ENCODE measurements around the gene CAMK2B.

Gene CAMK2B

GRCh38 chr7:44191171-44191570, 134.2 kb downstream of the CAMK2B start:
- H3K4me3 ChIP-seq (ENCODE audit: low read depth, low read length, poor library complexity, severe bottlenecking) = no peak overlapping the region
- peaks cover 9% of the 10 kb centered on the region; the same call in 1 of the 2 replicates for H3K27me3 ChIP-seq (ENCODE audit: insufficient read depth, low read length)
- H3K36me3 ChIP-seq (ENCODE audit: insufficient read depth, low read length) = no peaks in the 10 kb centered on the region; the same call in 1 of the 2 replicates
- TF ChIP-seq CTCF (IDR thresholded peaks at IDR 0.05; ENCODE audit: low read length) (no peak), EZH2 (IDR thresholded peaks at IDR 0.05; ENCODE audit: borderline replicate concordance, low read length) (no peak)
- no peaks in the 10 kb centered on the region for H3K9me3 ChIP-seq (ENCODE audit: low read length)
- H3K9me2 ChIP-seq (ENCODE audit: low read depth, low read length) = no peaks in the 10 kb centered on the region
- no peaks in the 10 kb centered on the region for H3K4me1 ChIP-seq (ENCODE audit: insufficient read depth, low read length, severe bottlenecking)
- H4K20me1 ChIP-seq (ENCODE audit: insufficient read depth, low read length) = no peaks in the 10 kb centered on the region
- no peak overlapping the region for H3K4me2 ChIP-seq (ENCODE audit: low read length)
- H3F3A ChIP-seq (ENCODE audit: insufficient read depth, low read length) = no peaks in the 10 kb centered on the region
- H3K79me2 ChIP-seq (ENCODE audit: insufficient read depth, low read length) = no peaks in the 10 kb centered on the region
- no peak overlapping the region for H3K9ac ChIP-seq (ENCODE audit: low read length)
- H2AFZ ChIP-seq (ENCODE audit: low read length) = no peak overlapping the region
- H3K27ac ChIP-seq (ENCODE audit: low read depth, low read length, poor library complexity, severe bottlenecking) = no peak overlapping the region

DNA sequence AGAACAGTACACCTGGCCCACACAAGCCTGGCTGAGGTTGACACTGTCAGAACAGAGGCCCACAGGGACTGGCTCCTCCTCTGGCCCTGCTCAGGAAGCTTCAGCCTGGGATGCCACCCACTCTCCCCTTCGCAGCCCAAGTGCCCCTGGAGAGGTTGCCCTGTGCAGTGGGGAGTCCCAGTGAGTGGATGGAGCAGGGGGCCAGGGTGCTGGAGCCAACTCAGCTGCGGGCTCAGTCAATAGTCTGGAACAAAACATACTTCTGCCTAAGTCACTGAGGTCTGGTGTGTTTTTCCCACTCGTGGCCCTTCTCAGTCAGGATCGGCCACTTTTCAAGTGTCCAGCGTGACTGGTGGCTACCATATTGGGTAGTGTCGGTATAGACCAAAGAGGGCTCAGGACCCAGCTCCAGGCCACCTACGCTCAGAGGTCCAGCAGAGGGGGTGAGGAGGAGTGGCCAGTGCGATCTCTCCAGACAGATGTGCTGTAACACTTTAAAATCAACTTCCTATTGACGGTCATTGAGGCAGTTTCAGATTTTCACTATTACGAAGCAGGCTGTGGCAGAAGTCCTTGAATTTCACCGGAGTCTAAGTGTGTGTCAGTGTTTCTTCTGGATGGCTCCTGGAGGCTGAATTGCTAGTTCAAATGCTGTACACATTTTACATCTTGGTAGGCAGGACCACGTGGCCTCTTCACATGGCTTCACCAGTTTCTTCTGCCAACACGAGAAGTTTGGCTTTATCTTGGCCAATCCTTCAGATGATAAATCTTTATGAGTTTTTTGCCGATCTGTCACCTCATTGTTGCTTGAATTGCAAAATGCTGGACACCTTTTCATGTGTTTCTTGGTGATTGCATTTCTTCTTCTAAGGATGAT, 135.2 kb downstream of the CAMK2B start:
- no peaks in the 10 kb centered on the region; the same call in 1 of the 2 replicates for H3K36me3 ChIP-seq (ENCODE audit: insufficient read depth, low read length)
- no peaks in the 10 kb centered on the region for H3F3A ChIP-seq (ENCODE audit: insufficient read depth, low read length)
- no peak overlapping the region for H2AFZ ChIP-seq (ENCODE audit: low read length)
- no peak overlapping the region for H3K27ac ChIP-seq (ENCODE audit: low read depth, low read length, poor library complexity, severe bottlenecking)
- TF ChIP-seq CTCF (IDR thresholded peaks at IDR 0.05; ENCODE audit: low read length) (no peak), EZH2 (IDR thresholded peaks at IDR 0.05; ENCODE audit: borderline replicate concordance, low read length) (no peak)
- H3K9me3 ChIP-seq (ENCODE audit: low read length) = no peaks in the 10 kb centered on the region
- H3K79me2 ChIP-seq (ENCODE audit: insufficient read depth, low read length) = no peaks in the 10 kb centered on the region
- no peak overlapping the region for H3K4me2 ChIP-seq (ENCODE audit: low read length)
- H3K27me3 ChIP-seq (ENCODE audit: insufficient read depth, low read length) = peaks cover 9% of the 10 kb centered on the region; the same call in 1 of the 2 replicates
- H3K4me1 ChIP-seq (ENCODE audit: insufficient read depth, low read length, severe bottlenecking) = no peaks in the 10 kb centered on the region
- H3K9ac ChIP-seq (ENCODE audit: low read length) = no peak overlapping the region
- H3K9me2 ChIP-seq (ENCODE audit: low read depth, low read length) = no peaks in the 10 kb centered on the region
- H3K4me3 ChIP-seq (ENCODE audit: low read depth, low read length, poor library complexity, severe bottlenecking) = no peak overlapping the region
- no peaks in the 10 kb centered on the region for H4K20me1 ChIP-seq (ENCODE audit: insufficient read depth, low read length)

GRCh38 chr7:44189286-44189992, 136.0 kb downstream of the CAMK2B start, which contains the start of gene GCK:
GCK (minus strand) TSS chr7:44189439; CDS start chr7:44188953, 486 bp downstream.
- no peak within 1 kb of the TSS for H3K9ac ChIP-seq (ENCODE audit: low read length)
- no peak within 1 kb of the TSS for H3K27ac ChIP-seq (ENCODE audit: low read depth, low read length, poor library complexity, severe bottlenecking)
- no peaks in the 10 kb centered on the region; the same call in 1 of the 2 replicates for H3K36me3 ChIP-seq (ENCODE audit: insufficient read depth, low read length)
- H3K79me2 ChIP-seq (ENCODE audit: insufficient read depth, low read length) = no peaks in the 10 kb centered on the region
- peaks cover 9% of the 10 kb centered on the region; the same call in 1 of the 2 replicates for H3K27me3 ChIP-seq (ENCODE audit: insufficient read depth, low read length)
- H3K4me2 ChIP-seq (ENCODE audit: low read length) = no peak within 1 kb of the TSS
- no peak within 1 kb of the TSS for H2AFZ ChIP-seq (ENCODE audit: low read length)
- H3K4me1 ChIP-seq (ENCODE audit: insufficient read depth, low read length, severe bottlenecking) = no peaks in the 10 kb centered on the region
- H4K20me1 ChIP-seq (ENCODE audit: insufficient read depth, low read length) = no peaks in the 10 kb centered on the region
- no peaks in the 10 kb centered on the region for H3K9me2 ChIP-seq (ENCODE audit: low read depth, low read length)
- no peaks in the 10 kb centered on the region for H3F3A ChIP-seq (ENCODE audit: insufficient read depth, low read length)
- no peaks in the 10 kb centered on the region for H3K9me3 ChIP-seq (ENCODE audit: low read length)
- TF ChIP-seq EZH2 (IDR thresholded peaks at IDR 0.05; ENCODE audit: borderline replicate concordance, low read length) (no peak), CTCF (IDR thresholded peaks at IDR 0.05; ENCODE audit: low read length) (no peak)
- no peak within 1 kb of the TSS for H3K4me3 ChIP-seq (ENCODE audit: low read depth, low read length, poor library complexity, severe bottlenecking)
